ENCODE results near the gene RAB22A. TPM values are rescaled to one million over a fixed set of nuclear protein-coding genes. Genes with fewer than 3 reads are reported as not detected.
"Not testable (repeated sequence)": the region's sequence is repeated elsewhere in the genome, so short reads cannot be mapped to it uniquely, and the experiment has no call there.

The RAB22A gene
- total RNA-seq, 2 experiments from 2014 or later, result 14.7 to 14.8 TPM

DNA sequence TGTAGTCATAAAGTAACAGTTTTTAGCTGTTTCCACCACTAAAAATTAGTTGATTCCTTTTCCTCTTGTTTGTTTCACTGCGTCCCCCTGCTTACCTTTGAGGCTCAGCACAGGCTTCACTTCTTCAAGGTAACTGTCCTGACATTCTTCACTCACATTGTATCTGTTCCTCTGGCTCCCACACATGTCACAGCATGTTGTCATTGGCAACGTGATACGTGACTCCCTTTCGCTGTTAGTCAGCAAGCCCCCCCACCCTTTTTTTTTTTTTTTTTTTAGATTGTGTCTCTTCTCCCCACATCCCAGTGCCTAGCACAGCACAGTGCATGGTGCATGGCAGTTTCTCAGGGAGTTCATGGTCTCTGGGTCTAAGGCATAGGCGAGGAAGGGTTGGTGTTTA, 92.8 kb downstream of the RAB22A start:
- no peak overlapping the region for H3K4me3 Mint-ChIP-seq
- peaks cover 28% of the 10 kb centered on the region for H3K4me1 Mint-ChIP-seq
- no peaks in the 10 kb centered on the region for H3K9me3 Mint-ChIP-seq
- DNase-seq, result no peak
- no peak overlapping the region for H3K27ac Mint-ChIP-seq
- ChIA-PET CTCF (no interaction called here), POLR2A (interaction anchor here (3.0 kb wide), 1 partner anchor 13 kb away, joined by 16 read pairs; the partner anchor contains the start of gene VAPB)
- peaks cover 12% of the 10 kb centered on the region for H3K36me3 Mint-ChIP-seq (ENCODE audit: low read depth)
- H3K27me3 Mint-ChIP-seq, result no peaks in the 10 kb centered on the region

- POLR2A ChIA-PET, result no interaction called here
- Mint-ChIP-seq H3K4me1 (peaks cover 31% of the 10 kb centered on the region), H3K27me3 (no peaks in the 10 kb centered on the region), H3K27ac (no peak overlapping the region), H3K9me3 (no peaks in the 10 kb centered on the region), H3K36me3 (ENCODE audit: low read depth) (peaks cover 11% of the 10 kb centered on the region), H3K4me3 (no peak overlapping the region)
- no peak for DNase-seq
- CTCF ChIA-PET, result no interaction called here
Observed at GRCh38 chr20:58402827-58403226, 93.3 kb downstream of the RAB22A start.

DNA sequence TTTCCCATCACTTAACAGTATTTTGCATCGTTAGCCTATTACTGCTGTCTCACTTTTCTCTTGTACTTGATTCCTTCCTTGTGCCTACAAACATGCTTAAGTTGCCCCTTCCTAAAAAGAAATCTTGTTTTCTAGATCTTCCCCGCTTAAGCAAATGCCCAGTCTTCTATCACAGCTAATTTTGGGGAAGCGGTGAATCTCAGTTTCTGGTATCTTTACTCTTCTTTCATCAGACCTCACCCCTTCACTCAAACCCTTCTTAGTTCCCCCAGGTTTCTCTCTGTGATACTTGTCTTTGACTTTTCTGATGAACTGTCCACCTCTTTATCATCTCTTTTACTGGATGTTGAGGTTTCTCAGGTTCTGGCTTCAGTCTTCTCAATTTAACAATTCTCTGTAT, 93.8 kb downstream of the RAB22A start:
- Mint-ChIP-seq H3K4me1 (peaks cover 31% of the 10 kb centered on the region), H3K27ac (no peak overlapping the region), H3K36me3 (ENCODE audit: low read depth) (peaks cover 7% of the 10 kb centered on the region), H3K27me3 (no peaks in the 10 kb centered on the region), H3K4me3 (no peak overlapping the region), H3K9me3 (no peaks in the 10 kb centered on the region)
- CTCF ChIA-PET, result no interaction called here
- POLR2A ChIA-PET, result no interaction called here
- no peak for DNase-seq

DNA sequence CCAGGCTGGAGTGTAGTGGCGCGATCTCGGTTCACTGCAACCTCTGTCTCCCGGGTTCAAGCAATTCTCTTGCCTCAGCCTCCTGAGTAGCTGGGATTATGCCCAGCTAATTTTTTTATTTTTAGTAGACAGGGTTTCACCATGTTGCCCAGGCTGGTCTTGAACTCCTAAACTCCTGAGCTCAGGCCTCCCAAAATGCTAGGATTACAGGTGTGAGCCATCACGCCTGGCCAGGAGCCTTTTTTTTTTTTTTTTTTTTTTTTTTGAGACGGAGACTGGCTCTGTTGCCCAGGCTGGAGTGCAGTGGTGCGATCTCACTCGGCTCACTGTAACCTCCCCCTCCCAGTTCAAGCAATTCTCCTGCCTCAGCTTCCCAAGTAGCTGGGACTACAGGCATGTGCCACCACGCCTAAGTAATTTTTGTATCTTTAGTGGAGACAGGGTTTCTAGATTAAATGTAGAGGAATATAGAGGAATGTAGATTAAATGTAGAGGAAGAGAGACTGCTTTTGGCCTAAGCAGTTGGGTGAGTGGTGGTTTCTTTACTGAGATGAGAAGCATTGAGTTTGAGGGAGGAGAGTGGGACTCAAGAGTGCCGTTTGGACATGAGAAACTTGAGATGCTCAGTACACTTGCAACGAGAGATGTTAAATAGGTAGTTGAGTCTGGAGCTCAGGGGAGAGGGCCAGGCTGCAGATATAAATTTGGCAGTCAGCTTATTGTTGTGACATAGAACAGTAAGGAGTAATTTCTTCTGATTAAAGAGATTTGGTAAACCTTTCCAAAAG, 96.2 kb downstream of the RAB22A start:
- Mint-ChIP-seq H3K27ac (no peak overlapping the region), H3K27me3 (no peaks in the 10 kb centered on the region), H3K36me3 (ENCODE audit: low read depth) (no peaks in the 10 kb centered on the region), H3K9me3 (no peaks in the 10 kb centered on the region), H3K4me3 (no peak overlapping the region), H3K4me1 (peaks cover 36% of the 10 kb centered on the region)
- ChIA-PET CTCF (no interaction called here), POLR2A (interaction anchor here (0.9 to 2.4 kb wide), 2 partner anchors 11 to 16 kb away, joined by 3 to 6 read pairs; partner anchors contain the start of gene VAPB)
- no peak for DNase-seq

- Mint-ChIP-seq H3K9me3 (no peaks in the 10 kb centered on the region), H3K4me1 (peaks cover 34% of the 10 kb centered on the region), H3K27me3 (no peaks in the 10 kb centered on the region), H3K27ac (no peak overlapping the region), H3K4me3 (no peak overlapping the region), H3K36me3 (ENCODE audit: low read depth) (no peaks in the 10 kb centered on the region)
- CTCF ChIA-PET, result no interaction called here
- POLR2A ChIA-PET, result interaction anchor here (1.0 to 2.4 kb wide), 3 partner anchors 10 to 17 kb away, joined by 3 to 11 read pairs (median 6); partner anchors contain the start of gene VAPB
- DNase-seq, result no peak
Observed at GRCh38 chr20:58406422-58407001, 97.0 kb downstream of the RAB22A start.

DNA sequence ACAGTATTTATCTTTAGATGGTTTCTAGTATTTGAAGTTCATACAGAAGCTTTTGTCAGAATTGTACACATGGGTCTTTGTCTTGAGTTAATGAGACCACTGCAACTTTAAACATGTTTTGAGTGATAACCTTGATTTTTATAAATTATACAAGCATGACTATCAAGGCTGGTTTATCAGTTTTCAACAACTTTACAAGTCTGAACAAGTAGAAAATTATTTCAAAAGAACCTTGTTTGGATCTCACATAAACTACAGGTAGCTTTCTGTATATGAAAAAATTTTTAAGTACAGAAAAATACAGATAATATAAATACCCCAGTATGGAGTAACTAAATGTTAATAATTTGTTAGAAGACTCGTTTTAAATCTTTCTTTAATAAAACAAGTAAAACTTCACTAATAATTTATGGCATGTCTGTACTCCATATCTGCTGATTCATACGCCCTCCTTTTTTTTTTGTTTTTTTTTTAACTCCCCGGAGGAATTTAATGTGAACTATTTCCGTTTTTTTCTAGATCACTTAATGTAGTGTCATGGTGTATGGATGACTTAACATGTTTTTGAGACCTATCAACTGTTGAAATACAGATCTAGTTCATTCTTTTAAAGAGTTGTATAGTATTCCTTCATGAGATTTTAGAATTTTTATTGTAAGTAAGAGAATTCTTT, 97.8 kb downstream of the RAB22A start:
- no peak overlapping the region for H3K27ac Mint-ChIP-seq
- DNase-seq, result no peak
- ChIA-PET POLR2A (interaction anchor here (0.7 to 1.9 kb wide), 4 partner anchors 11 to 742 kb away, joined by 3 to 11 read pairs (median 4); partner anchors contain the start of gene VAPB), CTCF (interaction anchor here (0.7 kb wide), 1 partner anchor 30 kb away, joined by 3 read pairs; no protein-coding TSS in a partner anchor)
- no peak overlapping the region for H3K4me3 Mint-ChIP-seq
- H3K27me3 Mint-ChIP-seq, result no peaks in the 10 kb centered on the region
- H3K36me3 Mint-ChIP-seq (ENCODE audit: low read depth), result peaks cover 3% of the 10 kb centered on the region
- H3K9me3 Mint-ChIP-seq, result no peaks in the 10 kb centered on the region
- peaks cover 36% of the 10 kb centered on the region for H3K4me1 Mint-ChIP-seq

DNA sequence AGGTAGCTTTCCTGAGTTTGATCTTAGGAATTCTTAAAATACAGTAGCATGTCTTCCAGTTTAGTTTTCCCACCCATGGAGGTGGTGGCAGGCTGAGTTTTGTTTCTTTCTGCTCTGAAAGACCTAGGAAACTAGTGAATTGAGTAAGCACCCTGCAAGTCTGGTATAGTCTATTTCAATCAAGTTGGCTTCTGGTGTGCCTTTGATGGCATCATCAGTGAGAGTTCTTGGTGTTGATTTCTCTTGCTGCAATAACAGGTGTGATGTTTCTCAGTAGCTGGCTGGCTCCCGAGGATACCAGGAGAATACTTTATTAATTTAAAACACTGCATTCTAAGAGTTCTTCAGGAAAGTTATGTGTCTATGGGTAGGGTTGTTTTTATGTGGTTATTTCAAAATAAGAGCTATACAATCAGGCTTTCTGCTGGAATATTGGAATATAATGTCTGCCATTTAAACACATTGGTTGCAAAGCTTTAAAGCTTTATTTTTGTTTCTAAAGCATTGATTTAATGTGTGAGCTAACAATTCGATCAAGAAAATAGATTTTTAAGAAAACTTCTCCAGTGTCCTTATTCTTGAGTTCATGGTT, 98.5 kb downstream of the RAB22A start:
- peaks cover 36% of the 10 kb centered on the region for H3K4me1 Mint-ChIP-seq
- DNase-seq, result peak; percentile 23
- peaks cover 3% of the 10 kb centered on the region for H3K36me3 Mint-ChIP-seq (ENCODE audit: low read depth)
- POLR2A ChIA-PET, result interaction anchor here (1.0 to 1.9 kb wide), 3 partner anchors 12 to 98 kb away, joined by 3 to 11 read pairs (median 5); partner anchors contain the start of gene VAPB
- H3K27me3 Mint-ChIP-seq, result no peaks in the 10 kb centered on the region
- peak overlapping the region; percentile 81 for H3K27ac Mint-ChIP-seq
- H3K9me3 Mint-ChIP-seq, result no peaks in the 10 kb centered on the region
- CTCF ChIA-PET, result interaction anchor here (0.9 to 1.1 kb wide), 2 partner anchors 8 to 171 kb away, joined by 3 to 5 read pairs; no protein-coding TSS in a partner anchor
- peak overlapping the region; percentile 51 for H3K4me3 Mint-ChIP-seq

- H3K27ac Mint-ChIP-seq, result peak overlapping the region; percentile 81
- H3K27me3 Mint-ChIP-seq, result no peaks in the 10 kb centered on the region
- ChIA-PET CTCF (interaction anchor here (0.9 to 1.1 kb wide), 2 partner anchors 9 to 171 kb away, joined by 3 to 5 read pairs; no protein-coding TSS in a partner anchor), POLR2A (interaction anchor here (1.3 to 1.9 kb wide), 2 partner anchors 20 to 99 kb away, joined by 5 to 11 read pairs; partner anchors contain the start of gene VAPB)
- no peaks in the 10 kb centered on the region for H3K9me3 Mint-ChIP-seq
- peaks cover 36% of the 10 kb centered on the region for H3K4me1 Mint-ChIP-seq
- no peak for DNase-seq
- H3K36me3 Mint-ChIP-seq (ENCODE audit: low read depth), result peaks cover 3% of the 10 kb centered on the region
- peak overlapping the region; percentile 14 for H3K4me3 Mint-ChIP-seq
Observed at GRCh38 chr20:58408603-58409246, 99.2 kb downstream of the RAB22A start.

GRCh38 chr20:58414216-58414615, 104.7 kb downstream of the RAB22A start:
- H3K27me3 Mint-ChIP-seq, H3K9me3 Mint-ChIP-seq, H3K27ac Mint-ChIP-seq, H3K4me3 Mint-ChIP-seq, POLR2A ChIA-PET, CTCF ChIA-PET, DNase-seq: not testable (repeated sequence)
- Mint-ChIP-seq H3K36me3 (ENCODE audit: low read depth) (peaks cover 24% of the 10 kb centered on the region), H3K4me1 (peaks cover 45% of the 10 kb centered on the region)

DNA sequence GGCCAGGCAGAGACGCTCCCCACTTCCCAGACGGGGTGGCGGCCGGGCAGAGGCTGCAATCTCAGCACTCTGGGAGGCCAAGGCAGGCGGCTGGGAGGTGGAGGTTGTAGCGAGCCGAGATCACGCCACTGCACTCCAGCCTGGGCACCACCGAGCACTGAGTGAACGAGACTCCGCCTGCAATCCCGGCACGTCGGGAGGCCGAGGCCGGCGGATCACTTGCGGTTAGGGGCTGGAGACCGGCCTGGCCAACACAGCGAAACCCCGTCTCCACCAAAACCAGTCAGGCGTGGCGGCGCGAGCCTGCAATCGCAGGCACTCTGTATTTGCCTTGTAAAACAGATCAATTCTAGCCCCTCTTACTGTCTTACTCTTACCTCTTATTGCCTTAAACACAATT, 105.3 kb downstream of the RAB22A start:
- H3K4me3 Mint-ChIP-seq, result not testable (repeated sequence)

DNA sequence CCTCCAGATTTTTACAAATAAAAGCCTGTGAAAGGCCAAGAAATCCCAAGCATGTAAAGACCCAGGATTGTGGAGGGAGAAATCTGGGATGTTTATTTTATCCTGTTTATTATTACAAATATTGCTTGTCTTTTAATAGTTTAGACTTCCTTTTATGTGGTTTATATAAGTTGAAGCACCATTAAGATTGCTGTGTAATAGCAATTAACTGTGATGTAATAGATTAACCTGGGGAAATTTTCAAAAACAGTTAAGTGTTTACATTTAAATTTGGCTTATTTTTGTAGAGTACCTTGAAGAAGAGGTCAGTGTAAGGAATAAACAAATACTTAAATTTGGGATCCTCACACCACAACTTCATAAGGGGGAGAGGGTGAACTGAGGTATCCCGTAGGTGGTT, 106.5 kb downstream of the RAB22A start:
- Mint-ChIP-seq H3K27ac (peak overlapping the region; percentile 83), H3K36me3 (ENCODE audit: low read depth) (peaks cover 42% of the 10 kb centered on the region), H3K9me3 (no peaks in the 10 kb centered on the region), H3K27me3 (no peaks in the 10 kb centered on the region), H3K4me3 (no peak overlapping the region), H3K4me1 (peaks cover 34% of the 10 kb centered on the region)
- POLR2A ChIA-PET, result interaction anchor here (0.7 kb wide), 1 partner anchor 985 kb away, joined by 4 read pairs; no protein-coding TSS in a partner anchor
- CTCF ChIA-PET, result no interaction called here
- DNase-seq, result no peak

More for the DNA sequence above, 105.3 kb downstream of the RAB22A start:
- peaks cover 30% of the 10 kb centered on the region for H3K36me3 Mint-ChIP-seq (ENCODE audit: low read depth)
- peaks cover 40% of the 10 kb centered on the region for H3K4me1 Mint-ChIP-seq
- H3K27ac Mint-ChIP-seq, H3K27me3 Mint-ChIP-seq, DNase-seq, H3K9me3 Mint-ChIP-seq, CTCF ChIA-PET: not testable (repeated sequence)
- POLR2A ChIA-PET, result interaction anchor here (1.1 kb wide), 1 partner anchor 26 kb away, joined by 3 read pairs; the partner anchor contains the start of gene VAPB

DNA sequence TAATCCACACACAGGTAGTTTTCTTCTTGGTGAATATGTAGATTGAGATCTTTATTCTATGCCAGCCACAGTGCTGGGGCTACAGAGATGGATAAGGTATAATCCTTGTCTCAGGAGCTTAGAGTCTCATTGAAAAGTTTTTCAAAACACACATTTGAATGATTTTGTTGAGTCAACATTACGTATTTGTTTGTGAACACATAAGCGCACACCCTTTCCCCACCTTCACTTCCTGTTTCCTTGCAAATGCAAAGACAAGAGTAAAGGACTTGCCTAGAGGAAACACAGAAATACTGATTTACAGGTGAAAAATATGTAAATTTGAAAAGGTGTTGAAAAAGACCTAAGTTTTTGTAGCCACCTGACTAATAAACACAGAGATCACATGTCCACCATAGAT, 107.3 kb downstream of the RAB22A start:
- CTCF ChIA-PET, result interaction anchor here (0.6 kb wide), 1 partner anchor 1848 kb away, joined by 3 read pairs; no protein-coding TSS in a partner anchor
- H3K4me1 Mint-ChIP-seq, result peaks cover 34% of the 10 kb centered on the region

More for the DNA sequence above, 107.3 kb downstream of the RAB22A start:
- Mint-ChIP-seq H3K9me3 (no peaks in the 10 kb centered on the region), H3K27ac (peak overlapping the region; percentile 83), H3K4me3 (peak overlapping the region; percentile 11), H3K27me3 (no peaks in the 10 kb centered on the region), H3K36me3 (ENCODE audit: low read depth) (peaks cover 44% of the 10 kb centered on the region)
- POLR2A ChIA-PET, result interaction anchor here (0.7 to 1.4 kb wide), 2 partner anchors 28 to 986 kb away, joined by 4 read pairs; partner anchors contain the start of gene VAPB
- DNase-seq, result peak; percentile 19

Data from activated CD4-positive, alpha-beta memory T cell treated with anti-CD3 and anti-CD28 coated beads, Interleukin-2, amount 10 ng/mL, durations not matched to agents 7 days and 5 days (primary cell).